CD4-positive, alpha-beta T cell (primary cell): ENCODE data around the gene HMCN2. TPM values are rescaled to one million over a fixed set of nuclear protein-coding genes. Genes with fewer than 3 reads are reported as not detected.

ENCODE experiments used
- ATAC-seq: fragments of 200-7000 bp; cut with Tn5 transposase; one replicate; pipeline ENCODE4 v1.10.0; 2022; ENCODE audit warnings: mild to moderate bottlenecking; ENCODE audit not compliant: poor library complexity
- CTCF ChIA-PET: fragments of 350-600 bp; sonication (Branson Sonifier 250); formaldehyde crosslinking; loops from one replicate; lab custom pipeline; 2021; ENCODE audit warnings: antibody characterized with exemption, inconsistent platforms; lab: Charles Lee
- POLR2A ChIA-PET: fragments of 350-600 bp; sonication (Branson Sonifier 250); formaldehyde crosslinking; loops from one replicate; lab custom pipeline; 2021; ENCODE audit warnings: antibody characterized with exemption, inconsistent platforms; lab: Charles Lee
- DNase-seq, 14 experiments: peaks; one replicate each; pipeline ENCODE4 v3.0.0-alpha.2; 2013 to 2020; ENCODE audit warnings: mixed read lengths in 2 of 14
- H3K27ac ChIP-seq, 2 donors: one replicate each; pipeline versions ENCODE4 v1.5.1 to v1.7.0; 2013; ENCODE audit warnings: low read length in 2 of 2, low read depth in 1 of 2, mild to moderate bottlenecking in 1 of 2
- H3K27me3 ChIP-seq, 2 experiments: 1 replicate in 1 of 2; 2 replicates in 1 of 2; pipeline versions ENCODE4 v1.6.1 to v1.7.0; 2013; ENCODE audit warnings: low read length in 2 of 2, control low read depth in 1 of 2, mild to moderate bottlenecking in 1 of 2, moderate library complexity in 1 of 2; ENCODE audit not compliant: insufficient read depth in 2 of 2, control insufficient read depth in 1 of 2
- H3K36me3 ChIP-seq: one replicate; pipeline ENCODE4 v1.6.1; 2013; ENCODE audit warnings: low read length, control low read depth; ENCODE audit not compliant: insufficient read depth
- H3K4me1 ChIP-seq: one replicate; pipeline ENCODE4 v1.6.1; 2013; ENCODE audit warnings: low read length, control low read depth; ENCODE audit not compliant: insufficient read depth
- H3K4me3 ChIP-seq: one replicate; pipeline ENCODE4 v1.5.1; 2013; ENCODE audit warnings: mild to moderate bottlenecking, low read length, moderate library complexity
- H3K9me3 ChIP-seq, 2 experiments: 1 replicate in 1 of 2; 2 replicates in 1 of 2; pipeline versions ENCODE4 v1.6.1 to v1.7.0; 2013; ENCODE audit warnings: low read length in 2 of 2, mild to moderate bottlenecking in 2 of 2, control low read depth in 1 of 2, moderate library complexity in 1 of 2; ENCODE audit not compliant: control insufficient read depth in 1 of 2, insufficient read depth in 1 of 2
- H3K27ac Mint-ChIP-seq: one replicate; pipeline ENCODE4 v1.8.0; 2020; ENCODE audit warnings: mixed read lengths
- H3K27me3 Mint-ChIP-seq: one replicate; pipeline ENCODE4 v1.8.0; 2021; ENCODE audit warnings: mixed read lengths
- H3K36me3 Mint-ChIP-seq: one replicate; pipeline ENCODE4 v1.8.0; 2021; ENCODE audit warnings: low read depth, mixed read lengths
- H3K4me1 Mint-ChIP-seq: one replicate; pipeline ENCODE4 v1.8.0; 2021; ENCODE audit warnings: low read depth, mixed read lengths
- H3K4me3 Mint-ChIP-seq: one replicate; pipeline ENCODE4 v1.8.0; 2020; ENCODE audit warnings: mild to moderate bottlenecking, mixed read lengths
- H3K9me3 Mint-ChIP-seq: one replicate; pipeline ENCODE4 v1.8.0; 2020; ENCODE audit warnings: mixed read lengths
- intact Hi-C, 2 experiments: fragments of 100-400 bp; cut with DNase I in 1 of 2; cut with micrococcal nuclease in 1 of 2; formaldehyde crosslinking; loops; one replicate each; pipeline versions ENCODE4 v1.15.1 to v1.9.0; 2023 to 2025; cut with DNase I, micrococcal nuclease
- total RNA-seq, 174 experiments: library from RNA in 2 of 174; stranded (reverse) in 2 of 174; gene quantifications; one replicate each; pipeline ENCODE4 v1.2.3 and lab custom pipeline; 2021 to 2026
- TF ChIP-seq, protein P1 (sequence below): fragments of 200-600 bp; IDR thresholded peaks from one replicate; pipeline ENCODE4 v1.8.0; 2022; ENCODE audit warnings: antibody characterized with exemption, mild to moderate bottlenecking

Gene HMCN2
- total RNA-seq, 2 experiments from 2014 or later, result not detected

- intact Hi-C loops, result no loop called here
- peaks cover 12 to 16% of the 10 kb centered on the region in 2 experiments for H3K27me3 ChIP-seq
- CTCF ChIA-PET, result no interaction called here
These were observed 192.7 kb downstream of the HMCN2 start for GRCh38 chr9:130458027-130458803.

DNA sequence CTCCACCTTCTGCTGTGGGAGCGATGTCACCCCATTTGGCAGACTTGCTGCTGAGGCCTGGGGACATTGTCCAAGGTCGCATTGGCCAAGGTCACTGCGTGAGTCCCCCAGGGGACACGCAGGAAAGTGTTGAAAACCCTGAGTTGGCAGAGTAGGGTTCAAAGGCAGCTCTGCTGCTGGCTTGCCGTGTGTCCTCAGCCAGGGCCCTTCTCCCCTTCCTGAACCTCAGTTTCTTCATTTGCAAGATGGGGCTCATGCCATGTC lies 193.2 kb downstream of the HMCN2 start:
- H3K4me3 ChIP-seq, result no peak overlapping the region
- ChIA-PET POLR2A (no interaction called here), CTCF (no interaction called here)
- H3K4me1 Mint-ChIP-seq, result no peaks in the 10 kb centered on the region
- ATAC-seq (no peak), DNase-seq (no peak)
- no peak overlapping the region for H3K27ac ChIP-seq
- no peak overlapping the region for H3K27ac Mint-ChIP-seq
- intact Hi-C loops, result no loop called here
- peaks cover 0 to 6% of the 10 kb centered on the region in 2 experiments for H3K9me3 ChIP-seq
- H3K27me3 Mint-ChIP-seq, result peaks cover 28% of the 10 kb centered on the region
- H3K9me3 Mint-ChIP-seq, result no peaks in the 10 kb centered on the region
- no peaks in the 10 kb centered on the region for H3K36me3 Mint-ChIP-seq
- TF ChIP-seq, protein P1, sequence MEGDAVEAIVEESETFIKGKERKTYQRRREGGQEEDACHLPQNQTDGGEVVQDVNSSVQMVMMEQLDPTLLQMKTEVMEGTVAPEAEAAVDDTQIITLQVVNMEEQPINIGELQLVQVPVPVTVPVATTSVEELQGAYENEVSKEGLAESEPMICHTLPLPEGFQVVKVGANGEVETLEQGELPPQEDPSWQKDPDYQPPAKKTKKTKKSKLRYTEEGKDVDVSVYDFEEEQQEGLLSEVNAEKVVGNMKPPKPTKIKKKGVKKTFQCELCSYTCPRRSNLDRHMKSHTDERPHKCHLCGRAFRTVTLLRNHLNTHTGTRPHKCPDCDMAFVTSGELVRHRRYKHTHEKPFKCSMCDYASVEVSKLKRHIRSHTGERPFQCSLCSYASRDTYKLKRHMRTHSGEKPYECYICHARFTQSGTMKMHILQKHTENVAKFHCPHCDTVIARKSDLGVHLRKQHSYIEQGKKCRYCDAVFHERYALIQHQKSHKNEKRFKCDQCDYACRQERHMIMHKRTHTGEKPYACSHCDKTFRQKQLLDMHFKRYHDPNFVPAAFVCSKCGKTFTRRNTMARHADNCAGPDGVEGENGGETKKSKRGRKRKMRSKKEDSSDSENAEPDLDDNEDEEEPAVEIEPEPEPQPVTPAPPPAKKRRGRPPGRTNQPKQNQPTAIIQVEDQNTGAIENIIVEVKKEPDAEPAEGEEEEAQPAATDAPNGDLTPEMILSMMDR, result no peak
- peaks cover 12 to 16% of the 10 kb centered on the region in 2 experiments for H3K27me3 ChIP-seq
- H3K36me3 ChIP-seq, result no peaks in the 10 kb centered on the region
- H3K4me1 ChIP-seq, result peaks cover 4% of the 10 kb centered on the region
- no peak overlapping the region for H3K4me3 Mint-ChIP-seq

More at GRCh38 chr9:130458027-130458803, 192.7 kb downstream of the HMCN2 start:
- H3K27ac Mint-ChIP-seq, result no peak overlapping the region
- POLR2A ChIA-PET, result no interaction called here
- DNase-seq (no peak), ATAC-seq (no peak)
- Histone ChIP-seq H3K9me3 (peaks cover 0 to 6% of the 10 kb centered on the region in 2 experiments), H3K4me3 (no peak overlapping the region), H3K36me3 (no peaks in the 10 kb centered on the region), H3K27ac (no peak overlapping the region), H3K4me1 (peaks cover 4% of the 10 kb centered on the region)
- H3K4me1 Mint-ChIP-seq, result no peaks in the 10 kb centered on the region
- H3K9me3 Mint-ChIP-seq, result no peaks in the 10 kb centered on the region
- no peak overlapping the region for H3K4me3 Mint-ChIP-seq
- no peaks in the 10 kb centered on the region for H3K36me3 Mint-ChIP-seq
- peaks cover 29% of the 10 kb centered on the region for H3K27me3 Mint-ChIP-seq
- TF ChIP-seq, protein P1, result no peak

DNA sequence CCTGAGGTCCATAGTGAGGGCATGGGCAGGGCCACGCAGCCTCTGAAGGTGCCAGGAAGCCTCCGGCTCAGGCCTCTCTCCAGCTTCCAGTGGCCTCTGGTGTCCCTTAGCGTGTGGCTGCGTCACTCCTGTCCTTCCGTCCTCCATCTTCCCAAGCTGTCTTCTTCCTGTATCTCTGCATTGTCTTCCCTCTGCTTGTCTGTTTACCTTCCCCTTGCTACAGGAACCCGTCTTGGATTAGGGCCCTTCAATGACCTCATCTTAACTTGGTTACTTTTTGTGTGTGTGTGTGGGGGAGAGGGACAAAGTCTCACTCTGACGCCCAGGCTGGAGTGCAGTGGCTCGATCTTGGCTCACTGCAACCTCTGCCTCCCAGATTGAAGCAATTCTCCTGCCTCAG lies 193.6 kb downstream of the HMCN2 start:
- Mint-ChIP-seq H3K4me1 (no peaks in the 10 kb centered on the region), H3K27ac (no peak overlapping the region), H3K36me3 (no peaks in the 10 kb centered on the region), H3K4me3 (no peak overlapping the region), H3K9me3 (no peaks in the 10 kb centered on the region), H3K27me3 (peaks cover 28% of the 10 kb centered on the region)
- intact Hi-C loops, result no loop called here
- CTCF ChIA-PET, result no interaction called here
- Histone ChIP-seq H3K27ac (no peak overlapping the region), H3K4me1 (peaks cover 4% of the 10 kb centered on the region), H3K27me3 (peaks cover 14 to 16% of the 10 kb centered on the region in 2 experiments), H3K36me3 (no peaks in the 10 kb centered on the region), H3K4me3 (no peak overlapping the region), H3K9me3 (peaks cover 0 to 6% of the 10 kb centered on the region in 2 experiments)
- DNase-seq (no peak), ATAC-seq (no peak)
- TF ChIP-seq, protein P1, result no peak
- POLR2A ChIA-PET, result no interaction called here
